ENCODE measurements around the gene CWC25. TPM values are rescaled to one million over a fixed set of nuclear protein-coding genes. Genes with fewer than 3 reads are reported as not detected.

Gene CWC25
- total and polyA plus RNA-seq, 2 of the 13 experiments (the other 11 are each of a cell fraction or from before 2014, with no cell fraction given) = 15.6 to 22.7 TPM

DNA sequence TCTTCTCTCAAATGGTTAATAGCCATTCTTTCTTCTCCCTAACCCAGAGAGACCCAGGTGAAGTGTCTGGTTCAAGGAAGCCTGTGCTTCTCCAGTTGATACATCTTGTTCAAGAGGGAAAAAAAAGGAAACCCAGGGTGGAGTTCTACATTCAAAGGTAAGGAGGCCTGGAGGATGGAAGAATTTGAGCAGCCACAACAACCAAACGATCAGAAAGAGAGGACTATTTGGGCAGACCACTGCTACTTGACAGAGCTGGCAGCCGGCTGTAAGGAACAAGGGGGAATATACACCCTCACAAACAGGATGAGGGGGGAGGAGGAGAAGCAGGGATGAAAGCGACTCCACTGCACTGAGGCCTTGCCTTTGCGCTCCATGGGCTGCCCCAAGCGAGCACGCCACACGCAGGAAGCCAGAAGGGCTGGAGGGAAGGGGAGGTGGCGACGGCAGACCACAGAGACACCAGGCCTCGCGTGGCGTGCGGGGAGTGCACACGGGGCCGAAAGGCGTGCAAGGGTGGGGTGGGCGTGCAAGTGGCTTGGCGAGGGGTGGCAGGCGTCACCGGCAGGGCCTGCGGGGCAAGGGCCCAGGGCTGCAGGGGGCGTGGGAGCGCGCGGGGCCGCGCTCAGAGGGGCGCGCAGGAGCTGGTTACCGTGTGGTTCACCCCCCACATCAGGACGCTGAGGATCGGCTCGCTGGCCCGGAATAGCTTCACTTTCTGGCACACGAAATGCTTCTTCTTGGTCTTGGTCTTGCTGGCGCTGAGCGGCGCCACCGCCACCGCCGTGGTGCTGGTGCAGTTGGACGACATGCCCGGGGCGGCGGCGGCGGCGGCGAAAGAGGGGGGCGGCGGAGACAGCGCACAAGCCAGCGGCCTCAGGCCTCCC, 26.3 kb downstream of the CWC25 start (continued):
- no peak for TF ChIP-seq AHDC1 (CRISPR knock-in tag; IDR thresholded peaks at IDR 0.05; ENCODE audit: borderline replicate concordance)
- no peak for TF ChIP-seq RBM39 (IDR thresholded peaks at IDR 0.05; ENCODE audit: low read depth, low read length, poor library complexity, severe bottlenecking)
- TF ChIP-seq STAT6 (CRISPR knock-in tag; IDR thresholded peaks at IDR 0.05; ENCODE audit: borderline replicate concordance) = no peak
- no peak; the same call in 1 of the 2 replicates for TF ChIP-seq ZBTB43 (CRISPR knock-in tag; conservative IDR thresholded peaks at IDR 0.05)
- TF ChIP-seq, protein P1, sequence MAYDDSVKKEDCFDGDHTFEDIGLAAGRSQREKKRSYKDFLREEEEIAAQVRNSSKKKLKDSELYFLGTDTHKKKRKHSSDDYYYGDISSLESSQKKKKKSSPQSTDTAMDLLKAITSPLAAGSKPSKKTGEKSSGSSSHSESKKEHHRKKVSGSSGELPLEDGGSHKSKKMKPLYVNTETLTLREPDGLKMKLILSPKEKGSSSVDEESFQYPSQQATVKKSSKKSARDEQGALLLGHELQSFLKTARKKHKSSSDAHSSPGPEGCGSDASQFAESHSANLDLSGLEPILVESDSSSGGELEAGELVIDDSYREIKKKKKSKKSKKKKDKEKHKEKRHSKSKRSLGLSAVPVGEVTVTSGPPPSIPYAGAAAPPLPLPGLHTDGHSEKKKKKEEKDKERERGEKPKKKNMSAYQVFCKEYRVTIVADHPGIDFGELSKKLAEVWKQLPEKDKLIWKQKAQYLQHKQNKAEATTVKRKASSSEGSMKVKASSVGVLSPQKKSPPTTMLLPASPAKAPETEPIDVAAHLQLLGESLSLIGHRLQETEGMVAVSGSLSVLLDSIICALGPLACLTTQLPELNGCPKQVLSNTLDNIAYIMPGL (CRISPR knock-in tag; IDR thresholded peaks at IDR 0.05; ENCODE audit: borderline replicate concordance in 1 of 2, low read depth in 1 of 2) = peak in 1 of 2 experiments; percentile 61; a peak in 3 of 4 replicates
- 0 out of 2 replicates have a peak, but pooled peaks have one; percentile 42 for TF ChIP-seq DNMT3B (CRISPR knock-in tag; conservative IDR thresholded peaks at IDR 0.05)
- TF ChIP-seq ZMYM3 (CRISPR knock-in tag; IDR thresholded peaks at IDR 0.05) = no peak
- no peak for TF ChIP-seq SIX1 (CRISPR knock-in tag; IDR thresholded peaks at IDR 0.05; ENCODE audit: borderline replicate concordance)
- TF ChIP-seq, protein P2, sequence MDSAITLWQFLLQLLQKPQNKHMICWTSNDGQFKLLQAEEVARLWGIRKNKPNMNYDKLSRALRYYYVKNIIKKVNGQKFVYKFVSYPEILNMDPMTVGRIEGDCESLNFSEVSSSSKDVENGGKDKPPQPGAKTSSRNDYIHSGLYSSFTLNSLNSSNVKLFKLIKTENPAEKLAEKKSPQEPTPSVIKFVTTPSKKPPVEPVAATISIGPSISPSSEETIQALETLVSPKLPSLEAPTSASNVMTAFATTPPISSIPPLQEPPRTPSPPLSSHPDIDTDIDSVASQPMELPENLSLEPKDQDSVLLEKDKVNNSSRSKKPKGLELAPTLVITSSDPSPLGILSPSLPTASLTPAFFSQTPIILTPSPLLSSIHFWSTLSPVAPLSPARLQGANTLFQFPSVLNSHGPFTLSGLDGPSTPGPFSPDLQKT (CRISPR knock-in tag; IDR thresholded peaks at IDR 0.05; ENCODE audit: borderline replicate concordance) = no peak
- no peak for TF ChIP-seq ZBTB42 (CRISPR knock-in tag; IDR thresholded peaks at IDR 0.05)
- TF ChIP-seq, protein P3, sequence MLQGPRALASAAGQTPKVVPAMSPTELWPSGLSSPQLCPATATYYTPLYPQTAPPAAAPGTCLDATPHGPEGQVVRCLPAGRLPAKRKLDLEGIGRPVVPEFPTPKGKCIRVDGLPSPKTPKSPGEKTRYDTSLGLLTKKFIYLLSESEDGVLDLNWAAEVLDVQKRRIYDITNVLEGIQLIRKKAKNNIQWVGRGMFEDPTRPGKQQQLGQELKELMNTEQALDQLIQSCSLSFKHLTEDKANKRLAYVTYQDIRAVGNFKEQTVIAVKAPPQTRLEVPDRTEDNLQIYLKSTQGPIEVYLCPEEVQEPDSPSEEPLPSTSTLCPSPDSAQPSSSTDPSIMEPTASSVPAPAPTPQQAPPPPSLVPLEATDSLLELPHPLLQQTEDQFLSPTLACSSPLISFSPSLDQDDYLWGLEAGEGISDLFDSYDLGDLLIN (CRISPR knock-in tag; IDR thresholded peaks at IDR 0.05; ENCODE audit: borderline replicate concordance) = no peak

Data from HepG2 (cell line).